CD4-positive, alpha-beta T cell treated with Interleukin-4 for 1 hour (primary cell): ENCODE data around the gene CPEB1.

Experiments used
- DNase-seq, 2 donors: peaks; one replicate each; pipeline ENCODE4 v3.0.0-alpha.2; 2020 to 2022

The CPEB1 gene

GRCh38 chr15:82580713-82581112 lies 66.5 kb downstream of the CPEB1 start:
- no peak for DNase-seq

- DNase-seq = no peak
Observed at GRCh38 chr15:82575335-82575734, 71.8 kb downstream of the CPEB1 start.

GRCh38 chr15:82572986-82573385 lies 74.2 kb downstream of the CPEB1 start:
- no peak for DNase-seq

GRCh38 chr15:82572311-82572710 lies 74.9 kb downstream of the CPEB1 start:
- DNase-seq = no peak

- no peak for DNase-seq
Observed at GRCh38 chr15:82571722-82572222, 75.4 kb downstream of the CPEB1 start.

GRCh38 chr15:82570721-82571508 lies 76.2 kb downstream of the CPEB1 start:
- DNase-seq = no peak

GRCh38 chr15:82569834-82570233 lies 77.3 kb downstream of the CPEB1 start:
- no peak for DNase-seq

- no peak for DNase-seq
Observed at GRCh38 chr15:82568986-82569385, 78.2 kb downstream of the CPEB1 start.

GRCh38 chr15:82567661-82568060 lies 79.5 kb downstream of the CPEB1 start:
- DNase-seq = no peak

- DNase-seq = no peak
Observed at GRCh38 chr15:82566690-82567089, 80.5 kb downstream of the CPEB1 start.

GRCh38 chr15:82558502-82558901 lies 88.7 kb downstream of the CPEB1 start:
- no peak for DNase-seq

GRCh38 chr15:82556315-82557035 lies 90.7 kb downstream of the CPEB1 start:
- DNase-seq = no peak

GRCh38 chr15:82554849-82555248 lies 92.3 kb downstream of the CPEB1 start:
- DNase-seq = no peak

- no peak for DNase-seq
Observed at GRCh38 chr15:82554351-82554750, 92.8 kb downstream of the CPEB1 start.

- no peak for DNase-seq
Observed at GRCh38 chr15:82553846-82554245, 93.3 kb downstream of the CPEB1 start.

- no peak for DNase-seq
Observed at GRCh38 chr15:82552861-82553260, 94.3 kb downstream of the CPEB1 start.

- no peak for DNase-seq
Observed at GRCh38 chr15:82551646-82552247, 95.4 kb downstream of the CPEB1 start.

- no peak for DNase-seq
Observed at GRCh38 chr15:82549199-82549665, 97.9 kb downstream of the CPEB1 start.

GRCh38 chr15:82548700-82549099 lies 98.5 kb downstream of the CPEB1 start:
- no peak for DNase-seq

- DNase-seq = no peak
Observed at GRCh38 chr15:82545478-82545877, 101.7 kb downstream of the CPEB1 start.

- DNase-seq = no peak
Observed at GRCh38 chr15:82545002-82545401, 102.2 kb downstream of the CPEB1 start.

GRCh38 chr15:82544431-82544830 lies 102.7 kb downstream of the CPEB1 start:
- DNase-seq = no peak

- DNase-seq = no peak
Observed at GRCh38 chr15:82543160-82543559, 104.0 kb downstream of the CPEB1 start.

- no peak for DNase-seq
Observed at GRCh38 chr15:82540984-82541431, 106.2 kb downstream of the CPEB1 start.
